GM12878 (cell line): Measurements from ENCODE around the gene SPAG7. TPM values are rescaled to one million over a fixed set of nuclear protein-coding genes. Genes with fewer than 3 reads are reported as not detected.

ENCODE experiments used
- ATAC-seq: fragments of 200-7000 bp; cut with Tn5 transposase; 3 replicates; pipeline ENCODE4 v1.9.1; 2020; ENCODE audit warnings: mild to moderate bottlenecking, moderate library complexity
- BruUV-seq: library from RNA; stranded (reverse); fragments of 400-500 nt; replicated peaks from 2 replicates; lab custom pipeline; 2021; lab: Mats Ljungman, UMichigan
- CTCF ChIA-PET: fragments of 300-600 bp; sonication (Branson Sonifier 250); formaldehyde crosslinking; extraction: SDS; loops from one replicate; lab custom pipeline; 2021; ENCODE audit warnings: inconsistent platforms; lab: Yijun Ruan, JAX
- POLR2A ChIA-PET: fragments of 350-600 bp; formaldehyde crosslinking; extraction: SDS; loops from one replicate; lab custom pipeline; 2021; ENCODE audit warnings: inconsistent platforms; lab: Charles Lee
- RAD21 ChIA-PET: fragments of 300-600 bp; sonication (Branson Sonifier 250); formaldehyde crosslinking; loops from one replicate; lab custom pipeline; 2023; ENCODE audit warnings: antibody characterized with exemption; ENCODE audit not compliant: unreplicated experiment; lab: Charles Lee
- SMC1A ChIA-PET: fragments of 300-600 bp; sonication (Branson Sonifier 250); formaldehyde crosslinking; loops from one replicate; lab custom pipeline; 2023; ENCODE audit not compliant: unreplicated experiment, uncharacterized antibody; lab: Charles Lee
- DNase-seq: peaks from one replicate; pipeline ENCODE4 v3.0.0-alpha.2; 2011; ENCODE audit warnings: low read depth, low spot score
- FAIRE-seq: peaks from 3 replicates; lab custom pipeline; 2011; peaks lifted over from hg19 to GRCh38; lab: Jason Lieb, UNC
- H2AFZ ChIP-seq: 2 replicates; pipeline ENCODE4 v1.6.0; 2011; ENCODE audit warnings: low read depth, low read length, control low read depth; ENCODE audit not compliant: control insufficient read depth
- H3K27ac ChIP-seq: 2 replicates; pipeline ENCODE4 v1.5.1; 2011; ENCODE audit warnings: control low read depth; ENCODE audit not compliant: control insufficient read depth, insufficient read depth
- H3K27me3 ChIP-seq, 2 experiments: replicated peaks in 1 of 2; 2 replicates each; pipeline versions ENCODE4 v1.6.0 to v1.6.1; 2011; ENCODE audit warnings: low read length in 1 of 2; ENCODE audit not compliant: control insufficient read depth in 2 of 2, insufficient read depth in 2 of 2
- H3K36me3 ChIP-seq, 2 experiments: 2 replicates each; pipeline ENCODE4 v1.5.1; 2011; ENCODE audit warnings: low read length in 1 of 2; ENCODE audit not compliant: control insufficient read depth in 2 of 2, insufficient read depth in 2 of 2
- H3K4me1 ChIP-seq: 2 replicates; pipeline ENCODE4 v1.6.1; 2011; ENCODE audit warnings: mild to moderate bottlenecking, low read length, moderate library complexity, mixed read lengths; ENCODE audit not compliant: control insufficient read depth, insufficient read depth
- H3K4me2 ChIP-seq: 2 replicates; pipeline ENCODE4 v1.6.0; 2011; ENCODE audit warnings: control low read depth; ENCODE audit not compliant: control insufficient read depth, insufficient read depth
- H3K4me3 ChIP-seq: fragments of 200-600 bp; sonication (generic); 2 replicates; pipeline ENCODE4 v1.5.1; 2016
- H3K79me2 ChIP-seq: 2 replicates; pipeline ENCODE4 v1.6.0; 2011; ENCODE audit warnings: low read length; ENCODE audit not compliant: control insufficient read depth, insufficient read depth
- H3K9ac ChIP-seq: 2 replicates; pipeline ENCODE4 v1.8.0; 2011; ENCODE audit warnings: low read length, control low read depth, mixed read lengths; ENCODE audit not compliant: control insufficient read depth, insufficient read depth
- H3K9me3 ChIP-seq: replicated peaks from 3 replicates; pipeline ENCODE4 v1.5.1; 2011; ENCODE audit warnings: mild to moderate bottlenecking, low read length; ENCODE audit not compliant: control insufficient read depth, insufficient read depth
- H4K20me1 ChIP-seq: 2 replicates; pipeline ENCODE4 v1.6.0; 2011; ENCODE audit not compliant: control insufficient read depth, insufficient read depth
- BHLHE40 ChIP-seq, 2 experiments: fragments of 450-650 bp in 1 of 2; IDR thresholded peaks; 2 replicates each; pipeline ENCODE4 v1.6.1; 2011 to 2017; ENCODE audit warnings: low read depth in 2 of 2, borderline replicate concordance in 1 of 2, improper control_type of control experiment in 1 of 2, low read length in 1 of 2, mild to moderate bottlenecking in 1 of 2
- ELK1 ChIP-seq: IDR thresholded peaks from 2 replicates; pipeline ENCODE4 v1.6.1; 2012; ENCODE audit warnings: low read depth, low read length, improper control_type of control experiment
- ETV6 ChIP-seq, 2 experiments: fragments of 450-650 bp in 1 of 2; IDR thresholded peaks in 1 of 2; conservative IDR thresholded peaks in 1 of 2; 2 replicates each; pipeline ENCODE4 v1.6.1; 2014; ENCODE audit warnings: antibody characterized with exemption in 1 of 2, borderline replicate concordance in 1 of 2, low read depth in 1 of 2, mild to moderate bottlenecking in 1 of 2, moderate library complexity in 1 of 2
- HSF1 ChIP-seq: fragments of 150-350 bp; IDR thresholded peaks from 2 replicates; pipeline ENCODE4 v1.6.1; 2014; ENCODE audit warnings: mild to moderate bottlenecking, low read depth, low read length
- NKRF ChIP-seq: fragments of 450-650 bp; conservative IDR thresholded peaks from 2 replicates; pipeline ENCODE4 v1.6.1; 2017; ENCODE audit warnings: mild to moderate bottlenecking, moderate library complexity
- PBX3 ChIP-seq: IDR thresholded peaks from 2 replicates; pipeline ENCODE4 v1.6.1; 2011; ENCODE audit warnings: mild to moderate bottlenecking, low read depth, low read length, moderate library complexity; ENCODE audit not compliant: insufficient replicate concordance
- POU2F2 ChIP-seq: IDR thresholded peaks from 3 replicates; pipeline ENCODE4 v1.6.1; 2011; ENCODE audit warnings: low read depth, mild to moderate bottlenecking, low read length, borderline replicate concordance
- RCOR1 ChIP-seq: conservative IDR thresholded peaks from 2 replicates; pipeline ENCODE4 v1.6.1; 2012; ENCODE audit warnings: low read depth, low read length, improper control_type of control experiment
- SREBF2 ChIP-seq: IDR thresholded peaks from 2 replicates; pipeline ENCODE4 v1.6.1; 2012; ENCODE audit warnings: mild to moderate bottlenecking, low read length
- TCF12 ChIP-seq: IDR thresholded peaks from 2 replicates; pipeline ENCODE4 v1.6.1; 2011; ENCODE audit warnings: low read depth, mild to moderate bottlenecking, low read length
- ZNF687 ChIP-seq: fragments of 450-650 bp; IDR thresholded peaks from 2 replicates; pipeline ENCODE4 v1.6.1; 2017; ENCODE audit warnings: mild to moderate bottlenecking, moderate library complexity
- WGBS: methylation state at CpG from one replicate; pipeline ENCODE4 v1.1.6; 2016; ENCODE audit warnings: low lambda C conversion rate; ENCODE audit not compliant: insufficient replicate concordance, insufficient coverage; ENCODE audit errors: missing lambda C conversion rate; 5-methylcytosine and 5-hydroxymethylcytosine counted together
- in situ Hi-C: fragments of 300-500 bp; cut with MboI; formaldehyde crosslinking; loops from 9 replicates; pipeline ENCODE4 v1.14.3; 2018; ENCODE audit warnings: mixed read lengths
- intact Hi-C: fragments of 100-400 bp; cut with micrococcal nuclease; formaldehyde crosslinking; loops from one replicate; pipeline ENCODE4 v1.14.2; 2022; ENCODE audit not compliant: unreplicated experiment
- polyA plus RNA-seq, 11 experiments: library from polyadenylated mRNA; depleted of rRNA in 4 of 11; unstranded in 6 of 11; stranded (reverse) in 5 of 11; fragments of >200 nt; fragmentation: Nextera tagmentation in 4 of 11; fragmentation: Illumina TruSeq in 1 of 11; extraction: Ambion mirVana in 4 of 11; extraction: Trizol in 1 of 11; gene quantifications; 1 replicate in 1 of 11; 2 replicates in 10 of 11; pipeline versions ENCODE4 v1.2.1 to v1.2.3, GENCODE V29; 2011 to 2016; ENCODE audit warnings: inconsistent platforms in 2 of 11, missing spikeins in 2 of 11, low read depth in 1 of 11
- total RNA-seq, 4 experiments: library from RNA; depleted of rRNA in 3 of 4; stranded (reverse); fragments of >200 nt in 3 of 4; fragmentation: Illumina TruSeq in 1 of 4; extraction: Trizol in 1 of 4; gene quantifications; 2 replicates each; pipeline versions ENCODE4 v1.2.1 to v1.2.3, GENCODE V29; 2013 to 2021

The SPAG7 gene
- total and polyA plus RNA-seq, 10 of the 15 experiments (the other 5 are each of a cell fraction or from before 2014, with no cell fraction given), result 7.9 to 146 (median 88.7) TPM

- POLR2A ChIA-PET, result interaction anchor here (1.0 to 8.5 kb wide), 7 partner anchors 9 to 36 kb away, joined by 3 to 272 read pairs (median 8); partner anchors contain the start of genes CAMTA2, ENO3, INCA1 and KIF1C
- 62% methylated on average over 17 of the region's 23 CpGs for WGBS
- no peaks in the 10 kb centered on the region for H3K27me3 ChIP-seq
- peak overlapping the region; percentile 100 for H3K27ac ChIP-seq
- SMC1A ChIA-PET, result interaction anchor here (1.8 to 4.3 kb wide), 4 partner anchors 12 to 59 kb away, joined by 4 to 50 read pairs (median 28); partner anchors contain the start of genes PFN1, RNF167 and SLC25A11
- in situ Hi-C loops (no loop called here), intact Hi-C loops (loop anchor here (5.0 kb wide), 1 partner anchor 94 kb away; no protein-coding TSS in a partner anchor)
- DNase-seq, result no peak
- H2AFZ ChIP-seq, result peak overlapping the region; percentile 82
- H3K79me2 ChIP-seq, result peaks cover 29% of the 10 kb centered on the region
- H3K4me1 ChIP-seq, result peaks cover 14% of the 10 kb centered on the region
- CTCF ChIA-PET, result interaction anchor here (3.6 kb wide), 2 partner anchors 17 to 94 kb away, joined by 18 to 23 read pairs; partner anchors contain the start of gene ENO3
- H3K4me3 ChIP-seq, result peak overlapping the region; percentile 89
- FAIRE-seq, result no peak
- H3K4me2 ChIP-seq, result peak overlapping the region; percentile 99
- peak overlapping the region; percentile 98 for H3K9ac ChIP-seq
- H3K9me3 ChIP-seq, result no peaks in the 10 kb centered on the region
- RAD21 ChIA-PET, result interaction anchor here (1.3 to 6.4 kb wide), 3 partner anchors 19 to 63 kb away, joined by 3 to 73 read pairs (median 13); partner anchors contain the start of genes CAMTA2, ENO3 and PFN1
- no peak for ATAC-seq
- no peaks in the 10 kb centered on the region for H4K20me1 ChIP-seq
- peaks cover 11 to 16% of the 10 kb centered on the region in 2 experiments; a peak in 3 of 4 replicates for H3K36me3 ChIP-seq
- no TSS peak for BruUV-seq
- no peak for TF ChIP-seq HSF1
- no peak for TF ChIP-seq SREBF2
- no peak for TF ChIP-seq NKRF
- no peak for TF ChIP-seq PBX3
- TF ChIP-seq ZNF687, result peak; percentile 5; the same call in 1 of the 2 replicates
- TF ChIP-seq ELK1, result no peak
- no peak for TF ChIP-seq POU2F2
- no peak for TF ChIP-seq ETV6 (conservative IDR thresholded peaks at IDR 0.05 in 1 of 2, IDR thresholded peaks at IDR 0.05 in 1 of 2; ENCODE audit: borderline replicate concordance in 1 of 2, low read depth in 1 of 2)
- no peak; a peak in 1 of 4 replicates for TF ChIP-seq BHLHE40 (IDR thresholded peaks at IDR 0.05; ENCODE audit: borderline replicate concordance in 1 of 2, low read depth in 2 of 2, low read length in 1 of 2)
- TF ChIP-seq RCOR1, result no peak
- no peak for TF ChIP-seq TCF12
Measured at GRCh38 chr17:4968486-4969046, 949 bp upstream of the SPAG7 start.
